ENCODE measurements around the gene IGLL1. TPM values are rescaled to one million over a fixed set of nuclear protein-coding genes. Genes with fewer than 3 reads are reported as not detected.
A peak's percentile ranks its signal among the peaks of the same experiment; 100 is the strongest.

IGLL1 gene
- total and polyA plus RNA-seq, 4 donors: 0.28 to 1.1 (median 0.33) TPM; not detected in 1

- Histone ChIP-seq H3K27me3 (ENCODE audit: control insufficient read depth, insufficient read depth, low read length) (no peaks in the 10 kb centered on the region), H3K4me3 (ENCODE audit: low read depth, low read length) (no peak overlapping the region), H3K4me1 (ENCODE audit: control insufficient read depth, insufficient read depth, low read length) (peaks cover 62% of the 10 kb centered on the region), H3K36me3 (ENCODE audit: control insufficient read depth, insufficient read depth, low read length) (no peaks in the 10 kb centered on the region), H3K27ac (ENCODE audit: low read depth, low read length) (no peak overlapping the region), H3K9me3 (ENCODE audit: control insufficient read depth, insufficient read depth, low read length) (no peaks in the 10 kb centered on the region)
- no peak for DNase-seq (ENCODE audit: low read depth in 4 of 6, low spot score in 6 of 6)
- 77% methylated on average over 3 of the region's 5 CpGs for WGBS (ENCODE audit: insufficient coverage)
Measured at GRCh38 chr22:23532731-23533130, 47.4 kb downstream of the IGLL1 start.

- DNase-seq (ENCODE audit: low read depth in 4 of 6, low spot score in 6 of 6): no peak
- Histone ChIP-seq H3K36me3 (ENCODE audit: control insufficient read depth, insufficient read depth, low read length) (no peaks in the 10 kb centered on the region), H3K27me3 (ENCODE audit: control insufficient read depth, insufficient read depth, low read length) (no peaks in the 10 kb centered on the region), H3K4me1 (ENCODE audit: control insufficient read depth, insufficient read depth, low read length) (peaks cover 60% of the 10 kb centered on the region), H3K4me3 (ENCODE audit: low read depth, low read length) (no peak overlapping the region), H3K9me3 (ENCODE audit: control insufficient read depth, insufficient read depth, low read length) (no peaks in the 10 kb centered on the region), H3K27ac (ENCODE audit: low read depth, low read length) (no peak overlapping the region)
- WGBS (ENCODE audit: insufficient coverage): 89% methylated on average over 11 of the region's 13 CpGs
Measured at GRCh38 chr22:23531966-23532705, 48.0 kb downstream of the IGLL1 start.

GRCh38 chr22:23531283-23531956 is 48.7 kb downstream of the IGLL1 start:
- Histone ChIP-seq H3K9me3 (ENCODE audit: control insufficient read depth, insufficient read depth, low read length) (no peaks in the 10 kb centered on the region), H3K27ac (ENCODE audit: low read depth, low read length) (no peak overlapping the region), H3K27me3 (ENCODE audit: control insufficient read depth, insufficient read depth, low read length) (no peaks in the 10 kb centered on the region), H3K36me3 (ENCODE audit: control insufficient read depth, insufficient read depth, low read length) (no peaks in the 10 kb centered on the region), H3K4me1 (ENCODE audit: control insufficient read depth, insufficient read depth, low read length) (peaks cover 63% of the 10 kb centered on the region), H3K4me3 (ENCODE audit: low read depth, low read length) (no peak overlapping the region)
- WGBS (ENCODE audit: insufficient coverage): 89% methylated on average over 23 of the region's 24 CpGs
- no peak for DNase-seq (ENCODE audit: low read depth in 4 of 6, low spot score in 6 of 6)

GRCh38 chr22:23530766-23531282 is 49.3 kb downstream of the IGLL1 start:
- DNase-seq (ENCODE audit: low read depth in 4 of 6, low spot score in 6 of 6): no peak
- Histone ChIP-seq H3K4me1 (ENCODE audit: control insufficient read depth, insufficient read depth, low read length) (peaks cover 67% of the 10 kb centered on the region), H3K27me3 (ENCODE audit: control insufficient read depth, insufficient read depth, low read length) (no peaks in the 10 kb centered on the region), H3K4me3 (ENCODE audit: low read depth, low read length) (no peak overlapping the region), H3K36me3 (ENCODE audit: control insufficient read depth, insufficient read depth, low read length) (no peaks in the 10 kb centered on the region), H3K27ac (ENCODE audit: low read depth, low read length) (no peak overlapping the region), H3K9me3 (ENCODE audit: control insufficient read depth, insufficient read depth, low read length) (no peaks in the 10 kb centered on the region)
- WGBS (ENCODE audit: insufficient coverage): 91% methylated on average over 6 of the region's 7 CpGs

GRCh38 chr22:23530106-23530505 is 50.0 kb downstream of the IGLL1 start:
- no peak overlapping the region for H3K4me3 ChIP-seq (ENCODE audit: low read depth, low read length)
- peaks cover 63% of the 10 kb centered on the region for H3K4me1 ChIP-seq (ENCODE audit: control insufficient read depth, insufficient read depth, low read length)
- no CpG with 5 or more reads among the region's 2 CpGs for WGBS (ENCODE audit: insufficient coverage)
- H3K36me3 ChIP-seq (ENCODE audit: control insufficient read depth, insufficient read depth, low read length): no peaks in the 10 kb centered on the region
- H3K27me3 ChIP-seq (ENCODE audit: control insufficient read depth, insufficient read depth, low read length): no peaks in the 10 kb centered on the region
- no peak for DNase-seq (ENCODE audit: low read depth in 4 of 6, low spot score in 6 of 6)
- H3K9me3 ChIP-seq (ENCODE audit: control insufficient read depth, insufficient read depth, low read length): no peaks in the 10 kb centered on the region
- no peak overlapping the region for H3K27ac ChIP-seq (ENCODE audit: low read depth, low read length)

GRCh38 chr22:23529166-23530103 is 50.7 kb downstream of the IGLL1 start:
- Histone ChIP-seq H3K27ac (ENCODE audit: low read depth, low read length) (no peak overlapping the region), H3K9me3 (ENCODE audit: control insufficient read depth, insufficient read depth, low read length) (no peaks in the 10 kb centered on the region), H3K4me1 (ENCODE audit: control insufficient read depth, insufficient read depth, low read length) (peaks cover 57% of the 10 kb centered on the region), H3K27me3 (ENCODE audit: control insufficient read depth, insufficient read depth, low read length) (no peaks in the 10 kb centered on the region), H3K36me3 (ENCODE audit: control insufficient read depth, insufficient read depth, low read length) (no peaks in the 10 kb centered on the region), H3K4me3 (ENCODE audit: low read depth, low read length) (no peak overlapping the region)
- no peak for DNase-seq (ENCODE audit: low read depth in 4 of 6, low spot score in 6 of 6)
- 83% methylated on average over 12 of the region's 12 CpGs for WGBS (ENCODE audit: insufficient coverage)

- Histone ChIP-seq H3K9me3 (ENCODE audit: control insufficient read depth, insufficient read depth, low read length) (no peaks in the 10 kb centered on the region), H3K36me3 (ENCODE audit: control insufficient read depth, insufficient read depth, low read length) (no peaks in the 10 kb centered on the region), H3K4me3 (ENCODE audit: low read depth, low read length) (no peak overlapping the region), H3K27ac (ENCODE audit: low read depth, low read length) (no peak overlapping the region), H3K4me1 (ENCODE audit: control insufficient read depth, insufficient read depth, low read length) (peaks cover 53% of the 10 kb centered on the region), H3K27me3 (ENCODE audit: control insufficient read depth, insufficient read depth, low read length) (no peaks in the 10 kb centered on the region)
- 93% methylated on average over 17 of the region's 19 CpGs for WGBS (ENCODE audit: insufficient coverage)
- no peak for DNase-seq (ENCODE audit: low read depth in 4 of 6, low spot score in 6 of 6)
Measured at GRCh38 chr22:23527971-23528740, 51.9 kb downstream of the IGLL1 start.

GRCh38 chr22:23526596-23527316 is 53.3 kb downstream of the IGLL1 start:
- Histone ChIP-seq H3K27me3 (ENCODE audit: control insufficient read depth, insufficient read depth, low read length) (no peaks in the 10 kb centered on the region), H3K4me1 (ENCODE audit: control insufficient read depth, insufficient read depth, low read length) (peaks cover 59% of the 10 kb centered on the region), H3K9me3 (ENCODE audit: control insufficient read depth, insufficient read depth, low read length) (no peaks in the 10 kb centered on the region), H3K36me3 (ENCODE audit: control insufficient read depth, insufficient read depth, low read length) (no peaks in the 10 kb centered on the region), H3K4me3 (ENCODE audit: low read depth, low read length) (no peak overlapping the region), H3K27ac (ENCODE audit: low read depth, low read length) (peak overlapping the region; percentile 16)
- DNase-seq (ENCODE audit: low read depth in 4 of 6, low spot score in 6 of 6): no peak
- 79% methylated on average over 10 of the region's 17 CpGs for WGBS (ENCODE audit: insufficient coverage)
